HG03520 (cell line): ENCODE measurements around the gene WNT5A.

Source experiments
- ATAC-seq: cut with Tn5 transposase; IDR thresholded peaks from one replicate; pipeline ENCODE4 v1.9.1; 2021; ENCODE audit warnings: mild to moderate bottlenecking, moderate library complexity; ENCODE audit not compliant: unreplicated experiment

Gene WNT5A

DNA sequence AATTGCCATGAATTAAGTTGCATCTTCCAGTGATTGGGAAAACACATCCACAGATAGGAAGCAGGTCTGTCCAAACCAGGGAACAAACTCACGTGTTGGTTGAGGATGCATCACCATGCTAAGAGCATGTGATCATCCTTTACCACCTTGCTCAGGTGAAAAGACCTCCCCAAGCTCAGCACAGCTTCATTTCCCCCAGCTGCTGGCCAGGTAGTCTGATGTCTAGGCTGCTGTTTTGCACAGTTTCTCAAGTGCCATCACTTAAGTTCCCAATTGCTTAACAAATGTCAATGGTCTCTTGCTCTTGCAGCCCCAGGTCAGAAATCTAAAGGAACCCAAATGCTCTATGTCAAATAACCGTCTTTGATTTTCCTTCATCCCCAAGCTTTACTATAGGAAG is 34.2 kb downstream of the WNT5A start:
- ATAC-seq = no peak

DNA sequence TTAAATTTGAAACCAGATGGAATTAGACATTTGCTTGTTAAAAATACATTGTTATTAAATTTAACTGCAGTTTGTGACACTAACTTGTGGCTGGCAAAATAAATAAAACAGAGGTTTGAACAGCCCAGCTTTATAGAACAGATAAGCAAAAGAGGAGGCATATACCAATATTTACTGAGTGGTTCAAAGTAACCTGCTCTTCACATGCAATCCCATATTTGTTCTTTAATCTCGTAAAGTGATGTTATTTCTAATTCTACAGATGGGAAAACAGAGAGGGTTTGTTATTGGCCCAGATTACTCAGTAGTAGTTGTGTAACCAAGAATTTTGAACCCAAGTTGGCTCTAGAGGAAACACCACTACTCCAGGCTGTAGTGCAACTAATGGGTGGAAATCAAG is 37.6 kb downstream of the WNT5A start:
- ATAC-seq = no peak

DNA sequence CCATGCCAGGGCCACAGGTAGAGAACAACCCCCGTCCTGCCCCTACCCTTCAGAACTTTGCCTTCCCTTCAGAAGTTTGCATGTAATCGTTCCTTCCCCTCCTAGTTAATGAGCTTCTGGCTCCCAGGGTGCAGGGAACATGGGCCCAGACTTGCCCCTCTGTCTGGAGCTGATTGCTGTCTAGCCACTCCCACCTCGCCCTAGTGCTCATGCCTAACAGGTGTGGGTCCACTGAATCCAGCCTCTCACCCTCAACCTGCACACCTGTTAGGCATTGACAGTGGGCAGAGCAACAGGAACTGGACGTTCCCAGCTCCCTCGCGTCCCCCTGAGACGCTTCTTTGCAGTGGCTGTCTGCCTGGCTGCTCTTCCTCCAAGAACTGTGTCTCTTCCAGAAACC is 40.3 kb downstream of the WNT5A start:
- ATAC-seq = no peak

DNA sequence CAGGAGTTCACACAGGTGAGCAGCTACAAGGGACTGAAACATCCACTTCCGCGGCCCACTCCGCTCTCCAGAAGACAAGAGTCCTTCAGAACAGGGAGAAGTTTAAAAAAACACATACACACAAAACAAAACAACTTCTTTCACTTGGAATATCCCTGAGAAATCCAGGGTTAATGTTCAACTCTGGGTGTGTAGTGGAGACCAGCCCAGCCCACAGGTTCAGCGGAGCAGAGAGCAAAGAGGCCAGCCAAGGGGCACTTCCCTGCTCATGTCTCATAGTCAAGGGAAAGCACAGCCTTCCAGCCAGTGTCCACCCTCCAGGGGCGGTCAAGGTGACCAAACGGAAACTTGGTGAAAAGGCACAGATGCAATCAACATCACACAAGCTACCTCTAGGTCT is 41.6 kb downstream of the WNT5A start:
- ATAC-seq = no peak

DNA sequence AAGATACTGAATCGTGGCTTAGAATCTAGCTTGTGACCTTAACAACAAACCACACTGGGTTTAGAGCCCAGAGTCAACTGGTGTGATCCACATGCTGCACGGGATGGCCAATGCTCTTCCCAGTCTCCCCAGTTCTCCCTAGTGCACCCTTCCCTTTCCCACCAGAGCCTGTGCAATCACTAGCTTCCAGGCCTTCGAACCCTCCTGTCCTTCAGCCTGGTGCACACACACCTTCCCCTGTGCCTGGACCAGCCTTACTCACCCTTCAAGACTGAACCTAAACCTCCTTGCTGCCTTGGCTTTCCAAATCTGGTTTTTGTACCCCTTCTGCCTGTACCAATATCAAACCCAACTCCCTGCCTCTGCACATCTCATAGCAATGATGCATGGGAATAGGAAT is 43.8 kb downstream of the WNT5A start:
- ATAC-seq = no peak

DNA sequence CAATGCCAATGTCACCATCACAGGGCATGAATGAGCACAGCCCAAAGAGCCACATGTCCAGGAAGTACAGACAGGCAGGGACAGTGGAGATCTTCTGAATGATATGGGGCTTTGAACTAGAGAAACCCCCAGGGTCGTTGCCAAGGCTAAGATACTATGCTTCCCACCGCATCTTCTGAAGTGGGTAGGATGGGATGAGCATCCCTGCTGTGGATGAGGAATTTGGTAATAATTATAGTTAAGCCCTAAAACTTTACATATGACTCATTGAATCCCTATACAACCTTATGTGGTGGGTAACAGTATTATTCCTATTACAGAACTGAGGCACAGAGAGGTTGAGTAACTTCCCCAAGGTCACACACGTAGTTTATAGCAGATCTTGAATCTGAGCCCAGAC is 44.2 kb downstream of the WNT5A start:
- no peak for ATAC-seq

DNA sequence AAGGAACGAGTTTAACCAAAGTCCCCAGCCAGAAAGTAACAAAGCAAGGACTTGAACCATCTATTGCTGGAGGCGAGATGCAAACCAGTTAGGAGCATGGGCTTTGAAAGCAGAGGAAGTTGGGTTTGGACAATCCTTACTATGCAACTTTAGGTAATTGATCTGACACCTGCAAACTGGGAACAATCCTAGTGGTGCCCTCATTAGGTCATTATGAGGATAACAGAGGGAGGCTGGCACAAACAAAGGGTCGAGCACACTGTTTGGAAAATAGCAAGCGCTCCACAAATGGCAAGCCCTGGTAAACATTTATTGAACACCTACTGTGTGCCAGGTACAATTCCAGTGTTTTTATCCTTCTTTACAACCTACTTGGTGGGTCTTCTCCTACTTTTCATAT is 45.6 kb downstream of the WNT5A start:
- ATAC-seq = no peak

DNA sequence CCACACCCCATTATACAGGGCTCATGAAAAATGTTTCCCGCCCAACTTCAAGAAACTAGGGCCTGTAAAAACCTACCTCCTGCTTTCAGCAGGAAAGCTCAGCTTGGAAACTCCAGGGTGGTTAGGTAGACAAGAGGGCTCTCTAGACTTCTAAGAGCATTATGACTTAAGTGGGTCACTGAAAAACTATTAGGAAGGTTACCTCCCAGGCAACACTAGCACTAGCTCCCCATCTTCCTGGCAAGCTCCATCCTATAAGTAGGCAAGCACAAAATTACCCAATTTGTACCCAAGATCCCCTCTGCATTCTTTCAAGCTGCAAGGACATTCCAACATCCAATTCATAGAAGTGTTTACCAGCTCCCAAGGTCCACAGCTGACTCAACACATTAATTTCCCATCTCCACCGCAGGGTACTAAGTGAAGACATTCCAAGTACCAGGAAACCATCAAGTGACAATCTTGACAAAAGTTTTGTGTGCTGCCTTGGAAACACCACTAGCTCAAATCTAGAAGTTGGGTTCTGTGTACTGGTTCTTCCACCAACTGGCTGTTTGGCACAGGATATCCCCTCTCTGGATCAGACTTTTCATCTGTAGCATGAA is 46.9 kb downstream of the WNT5A start:
- no peak for ATAC-seq

DNA sequence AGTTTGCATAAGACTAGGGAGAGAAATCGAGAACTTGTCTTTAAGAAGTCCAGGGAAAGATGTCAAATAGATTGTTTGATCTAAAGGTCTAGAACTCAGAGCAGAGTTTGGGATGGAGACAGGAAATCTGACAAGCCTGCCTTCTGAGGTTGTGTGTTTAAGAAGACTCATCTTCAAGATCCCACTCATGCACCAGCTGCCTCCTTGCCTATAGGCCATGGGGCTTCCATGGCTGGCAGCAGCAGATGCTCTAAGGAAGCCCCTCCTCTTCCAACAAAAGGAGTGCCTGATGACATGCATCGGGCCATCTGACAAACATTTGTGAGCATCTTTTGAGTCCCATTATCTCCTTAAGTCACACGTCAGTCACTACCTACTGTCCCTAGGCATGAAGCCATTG is 47.4 kb downstream of the WNT5A start:
- ATAC-seq = no peak

DNA sequence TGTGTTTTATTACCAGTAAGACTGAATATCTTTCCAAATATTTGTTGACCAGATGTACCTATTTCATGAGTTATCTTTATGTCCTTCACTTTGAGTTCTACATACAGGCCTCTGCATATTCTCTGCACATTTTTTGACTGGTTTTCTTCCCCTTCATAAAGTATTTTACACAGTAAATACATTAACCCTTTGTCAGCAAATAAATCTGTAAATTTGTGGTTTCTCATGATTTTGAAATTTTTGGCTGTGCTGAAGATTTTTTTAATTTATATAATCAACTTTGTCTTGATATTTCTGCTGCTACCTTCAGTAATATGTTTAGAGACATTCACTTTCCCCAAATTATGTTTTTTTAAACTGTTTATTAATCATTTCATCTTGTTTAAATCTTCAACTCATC is 50.5 kb downstream of the WNT5A start:
- ATAC-seq = no peak

DNA sequence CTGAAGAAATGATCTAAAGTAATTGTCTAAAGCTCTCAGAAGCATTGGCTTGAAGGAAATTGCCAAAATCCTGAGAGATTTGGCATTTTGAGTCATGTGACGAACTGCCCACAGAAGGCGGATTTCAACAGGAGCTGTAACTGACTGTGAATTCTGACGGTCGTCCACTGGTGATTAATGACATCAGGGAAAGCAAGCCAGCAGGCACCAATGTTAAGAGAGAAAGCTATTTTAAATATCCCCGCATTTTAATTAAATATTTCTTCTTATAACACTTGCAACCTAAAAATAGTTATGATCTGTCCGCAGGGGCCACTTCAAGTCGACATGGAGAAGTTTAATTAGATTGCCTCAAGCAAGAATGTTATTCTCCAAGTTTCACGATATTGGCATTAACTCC is 51.6 kb downstream of the WNT5A start:
- ATAC-seq = no peak

DNA sequence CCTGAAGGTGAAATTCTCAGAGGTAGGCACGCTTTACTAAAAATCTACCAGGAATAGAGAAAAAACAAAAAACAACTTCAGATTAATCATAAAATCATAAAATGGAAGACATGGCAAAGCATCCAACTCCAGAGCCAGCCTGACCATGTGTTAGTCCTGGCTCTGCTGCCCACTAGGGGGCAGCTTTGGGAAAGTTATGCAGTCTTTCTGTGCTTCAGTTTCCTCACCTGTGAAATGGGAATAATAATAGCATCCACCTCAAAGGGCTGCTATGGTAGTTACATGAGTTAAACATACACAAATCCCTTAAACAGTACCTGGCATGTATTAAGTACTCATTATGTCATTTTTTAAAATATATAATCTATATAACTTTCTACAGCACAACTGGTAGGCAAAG is 52.3 kb downstream of the WNT5A start:
- no peak for ATAC-seq

DNA sequence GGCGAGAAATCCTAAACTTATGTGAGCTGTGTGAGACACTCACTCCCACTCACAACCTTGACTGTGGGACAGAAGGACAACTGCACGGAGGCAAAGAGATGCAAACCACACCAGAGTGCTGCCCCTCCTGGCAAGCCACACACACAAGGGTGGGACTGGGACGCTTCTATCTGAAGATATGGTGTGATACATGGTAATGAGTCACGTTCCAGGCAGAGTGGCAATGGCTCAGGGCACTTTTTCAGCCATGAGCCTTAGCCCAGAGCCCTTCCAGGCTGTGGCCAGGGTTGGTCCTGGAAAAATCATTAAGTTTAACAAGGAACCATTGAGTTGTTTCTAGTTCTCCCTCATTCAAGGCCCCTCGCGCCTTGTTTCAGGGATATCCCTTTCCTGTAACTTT is 56.1 kb downstream of the WNT5A start:
- no peak for ATAC-seq

DNA sequence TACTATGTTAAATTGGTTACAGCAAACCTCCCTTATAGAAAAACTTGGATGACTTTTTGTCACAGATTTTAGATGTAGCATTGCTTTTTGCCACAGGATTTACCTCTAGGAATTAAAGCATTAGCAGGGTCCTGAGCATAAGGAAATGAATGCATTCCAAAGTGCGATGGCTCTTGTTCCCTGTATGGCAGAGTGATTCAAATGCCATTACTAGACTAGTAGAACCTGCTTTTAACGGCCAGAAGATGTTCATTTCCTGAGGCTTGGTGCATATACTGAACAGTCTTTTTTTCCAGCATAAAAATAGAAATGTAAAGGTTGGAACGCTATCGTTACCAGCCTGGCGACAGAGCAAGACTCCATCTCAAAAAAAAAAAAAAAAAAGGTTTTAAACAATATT is 59.4 kb downstream of the WNT5A start:
- no peak for ATAC-seq

DNA sequence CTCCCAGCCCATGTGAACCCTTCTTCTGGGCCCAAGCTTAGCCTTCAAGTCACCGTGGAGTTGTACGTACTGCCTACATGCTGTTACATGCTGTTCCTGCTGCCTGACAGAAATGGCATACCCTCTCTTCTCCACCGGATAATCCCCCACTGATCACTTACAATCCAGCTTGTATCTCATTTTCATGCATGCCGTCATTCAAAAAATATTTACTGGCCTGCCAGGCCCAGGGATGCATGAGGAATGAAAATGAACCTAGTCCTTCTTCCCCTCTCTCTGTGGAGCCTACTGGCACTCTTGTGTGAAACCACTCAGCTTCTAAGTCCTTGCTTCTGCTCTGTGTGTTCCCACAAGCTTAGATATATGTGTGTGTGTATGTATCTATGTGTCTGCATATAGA is 60.6 kb downstream of the WNT5A start:
- no peak for ATAC-seq

DNA sequence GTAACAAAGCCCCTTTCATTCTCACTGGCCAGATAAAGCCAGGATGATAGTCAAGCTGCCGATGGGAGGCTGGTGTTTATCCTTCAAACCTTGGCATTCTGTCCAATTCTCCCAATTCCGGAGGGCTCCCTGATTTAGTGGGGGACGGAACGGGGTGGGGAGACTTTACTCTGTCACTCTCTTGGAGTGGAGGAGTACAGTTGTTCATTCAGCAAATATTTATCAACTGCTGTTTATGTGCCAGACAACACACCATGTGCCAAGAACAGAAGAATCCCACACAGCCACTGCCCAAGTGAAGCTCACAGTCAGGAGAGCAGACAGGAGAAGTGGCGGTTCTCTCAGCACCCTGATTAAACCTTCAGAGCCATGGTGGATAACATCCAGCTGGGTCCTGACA is 63.3 kb downstream of the WNT5A start:
- no peak for ATAC-seq

DNA sequence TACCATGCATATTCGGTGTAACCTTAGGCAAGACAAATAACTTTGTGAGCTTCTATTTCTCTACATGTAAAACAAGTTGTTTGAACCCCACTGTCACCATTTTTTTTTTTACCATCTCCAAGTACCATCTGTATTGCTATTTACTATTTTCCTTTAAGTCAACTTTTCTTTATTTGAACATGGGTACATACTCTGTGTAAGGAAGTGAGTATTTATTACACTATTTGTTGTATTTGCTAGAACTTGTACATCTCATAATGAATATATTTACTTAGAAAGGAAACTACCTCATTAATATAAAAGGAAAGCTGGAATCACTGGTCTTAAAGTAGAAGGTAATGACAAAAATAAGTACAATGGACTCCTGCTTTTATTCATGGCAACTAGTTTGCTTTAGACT is 69.9 kb downstream of the WNT5A start:
- no peak for ATAC-seq

DNA sequence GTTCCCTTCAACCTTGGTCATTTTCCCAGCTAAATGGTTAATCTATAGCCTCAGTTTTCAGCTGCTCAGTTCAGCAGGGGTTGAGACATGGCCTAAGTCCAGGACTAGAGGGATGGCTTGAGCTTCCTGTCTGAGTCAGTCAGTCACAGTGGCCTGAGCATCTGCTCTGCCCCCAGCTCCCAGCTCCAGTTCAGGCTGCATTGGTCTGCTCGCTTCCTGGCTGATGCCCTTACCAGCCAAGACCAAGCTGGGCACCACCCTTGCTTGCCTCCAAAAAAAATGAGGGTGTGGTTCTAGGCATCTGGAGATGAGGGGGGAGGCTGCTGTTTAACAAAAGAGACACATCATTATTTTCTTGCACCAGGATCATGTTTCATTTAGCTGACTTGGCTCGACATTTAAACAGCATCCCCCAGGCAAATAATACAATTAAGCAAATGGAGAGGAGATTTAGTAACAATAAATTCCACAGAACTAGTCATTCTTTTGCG is 70.7 kb downstream of the WNT5A start:
- no peak for ATAC-seq
